GM18870 (cell line): ENCODE measurements around the gene ARSA.

Experiments
- ATAC-seq: cut with Tn5 transposase; IDR thresholded peaks from one replicate; pipeline ENCODE4 v1.9.1; 2021; ENCODE audit warnings: moderate library complexity; ENCODE audit not compliant: unreplicated experiment

ARSA gene

DNA sequence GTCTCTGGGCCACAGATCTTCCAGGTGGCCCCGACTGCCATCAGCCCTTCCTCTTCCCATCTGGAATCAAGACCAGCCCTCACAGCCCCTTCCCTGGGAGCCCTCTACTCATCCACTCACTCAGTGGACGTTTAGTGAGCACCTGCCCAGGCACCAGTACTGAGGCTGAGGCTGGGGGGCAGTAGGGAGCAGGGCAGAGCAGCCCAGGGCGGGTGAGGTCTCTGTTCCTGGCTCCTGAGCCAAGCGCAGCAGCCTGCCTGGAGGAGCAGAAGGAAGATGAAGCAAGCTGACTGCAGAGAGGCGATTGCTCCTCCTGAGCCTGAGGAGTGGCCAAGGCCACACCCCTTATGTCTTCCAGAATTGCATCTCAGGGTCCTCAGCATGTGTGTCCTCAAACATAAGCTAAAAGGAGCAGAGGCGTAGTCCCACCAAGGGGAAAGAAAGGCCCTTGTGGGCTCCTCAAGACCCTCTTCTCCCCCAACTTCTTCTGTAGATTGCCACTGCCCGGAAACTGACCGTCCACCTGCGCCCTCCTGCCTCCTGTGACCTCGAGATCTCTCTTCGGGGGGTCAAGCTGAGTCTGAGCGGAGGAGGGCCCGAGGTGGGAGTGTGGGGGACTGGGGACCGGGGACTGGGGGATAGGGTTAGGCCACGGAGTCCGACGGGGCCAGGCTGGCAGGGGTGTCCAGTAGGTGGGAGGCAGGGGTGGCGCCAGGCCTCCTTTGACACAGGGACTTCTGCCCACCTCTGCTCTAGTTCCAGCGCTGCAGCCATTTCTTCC lies 21.6 kb downstream of the ARSA start:
- ATAC-seq = no peak

DNA sequence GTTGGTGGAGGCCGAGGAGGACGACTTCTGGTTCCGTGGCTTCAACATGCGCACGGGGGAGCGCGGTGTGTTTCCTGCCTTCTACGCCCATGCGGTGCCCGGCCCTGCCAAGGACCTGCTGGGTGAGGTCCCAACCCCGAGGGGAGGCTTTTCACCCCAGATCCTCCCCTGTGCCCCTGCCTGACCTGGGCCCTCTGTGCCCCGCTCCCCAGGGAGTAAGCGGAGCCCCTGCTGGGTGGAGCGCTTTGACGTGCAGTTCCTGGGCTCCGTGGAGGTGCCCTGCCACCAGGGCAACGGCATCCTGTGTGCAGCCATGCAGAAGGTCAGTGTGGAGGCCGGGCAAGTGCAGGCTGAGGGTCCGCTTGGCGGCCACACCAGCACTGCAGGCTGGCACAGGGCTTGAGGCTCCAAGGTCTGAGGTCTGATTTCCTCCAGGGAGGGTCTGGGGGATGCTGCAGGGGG lies 22.3 kb downstream of the ARSA start:
- no peak for ATAC-seq

- ATAC-seq = no peak
Measured at GRCh38 chr22:50605002-50605612, 22.8 kb downstream of the ARSA start.

GRCh38 chr22:50604256-50605001 lies 23.5 kb downstream of the ARSA start:
- ATAC-seq = no peak

GRCh38 chr22:50603511-50604255 lies 24.3 kb downstream of the ARSA start:
- no peak for ATAC-seq

GRCh38 chr22:50602338-50602700 lies 25.6 kb downstream of the ARSA start:
- no peak for ATAC-seq

DNA sequence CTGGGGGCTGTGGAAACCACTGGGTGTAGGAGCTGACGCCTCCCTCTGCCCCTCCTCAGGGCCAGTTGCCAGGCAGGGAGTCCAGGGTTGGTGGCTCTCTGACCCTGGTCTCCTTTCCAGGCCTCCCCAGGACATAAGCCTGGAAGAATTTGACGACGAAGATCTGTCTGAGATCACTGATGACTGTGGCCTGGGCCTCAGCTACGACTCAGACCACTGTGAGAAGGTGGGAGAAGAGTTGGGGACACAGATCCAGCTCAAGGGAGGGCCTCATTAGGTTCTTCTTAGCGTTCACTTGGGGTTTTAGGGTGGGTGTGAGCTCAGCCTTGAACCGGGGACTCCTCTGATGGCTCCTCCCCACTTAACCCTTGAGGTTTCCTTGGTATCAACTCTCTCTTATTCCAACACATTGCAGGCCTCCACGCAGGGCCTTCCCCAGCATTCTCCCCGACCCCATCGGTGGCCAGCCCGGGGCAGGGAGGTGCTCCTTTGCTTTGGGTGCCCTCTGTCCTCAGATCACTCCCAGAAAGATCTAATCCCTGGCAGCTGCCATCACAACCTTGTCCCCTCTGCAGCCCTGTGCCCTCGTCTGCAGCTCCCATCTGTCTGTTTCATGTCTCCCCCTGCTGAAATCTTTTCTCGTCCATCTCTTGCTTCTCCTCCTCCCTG lies 26.1 kb downstream of the ARSA start:
- ATAC-seq = no peak

GRCh38 chr22:50600967-50601668 lies 26.8 kb downstream of the ARSA start:
- no peak for ATAC-seq

DNA sequence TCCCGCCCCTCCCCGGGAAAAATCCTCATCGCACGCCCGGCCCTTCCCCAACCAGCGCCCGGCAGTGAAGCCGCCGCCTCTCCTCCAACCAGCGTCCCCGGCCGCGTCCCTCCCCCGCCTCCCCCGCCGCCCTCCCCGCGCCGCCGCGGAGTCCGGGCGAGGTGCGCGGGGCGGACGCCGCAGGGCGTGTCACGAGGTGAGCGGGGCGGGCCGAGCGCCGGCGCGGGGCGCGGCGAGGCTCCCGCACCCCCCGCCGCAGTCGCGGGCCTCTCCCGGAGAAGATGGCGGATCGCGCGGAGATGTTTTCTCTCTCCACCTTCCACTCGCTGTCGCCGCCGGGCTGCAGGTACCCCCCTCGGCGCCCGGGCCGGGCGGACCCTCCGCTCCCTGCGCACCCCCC lies 27.4 kb downstream of the ARSA start, which contains the start of gene MAPK8IP2:
Gene MAPK8IP2, plus strand, starts transcription at position 256 of the 400 bp plus-strand sequence. Its CDS starts 26 bp downstream, at position 282.
- no peak for ATAC-seq

DNA sequence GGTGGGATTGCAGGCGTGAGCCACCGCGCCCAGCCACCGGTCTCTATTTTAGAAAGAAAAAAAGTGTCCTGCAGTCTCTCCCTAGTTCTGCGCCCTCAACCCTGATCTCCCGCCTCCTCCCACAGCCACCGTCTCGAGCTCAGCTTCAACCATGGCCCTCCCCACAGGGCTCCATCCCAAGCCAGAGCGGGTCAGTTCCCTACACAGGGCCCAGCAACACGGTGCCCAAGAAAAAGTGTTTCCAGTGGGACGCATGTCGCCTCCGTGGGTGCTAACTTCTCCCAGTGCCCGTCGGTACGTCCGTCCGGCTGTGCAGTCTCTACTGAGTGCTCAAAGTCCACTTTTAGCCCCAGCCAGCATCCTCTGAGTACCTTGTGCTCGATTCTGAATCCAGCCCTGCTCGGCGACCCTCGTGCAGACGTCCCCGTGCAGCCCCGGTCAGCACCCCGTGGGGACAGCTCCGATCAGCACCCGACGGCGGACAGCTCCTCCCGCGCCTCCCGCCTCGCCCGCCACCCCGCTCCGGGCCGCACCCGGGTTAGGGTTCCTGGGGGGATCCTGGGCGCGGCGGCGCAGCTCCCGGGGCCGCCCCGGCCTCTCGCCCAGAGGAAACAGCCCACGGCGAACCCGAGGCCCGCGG lies 28.0 kb downstream of the ARSA start:
- ATAC-seq = no peak

DNA sequence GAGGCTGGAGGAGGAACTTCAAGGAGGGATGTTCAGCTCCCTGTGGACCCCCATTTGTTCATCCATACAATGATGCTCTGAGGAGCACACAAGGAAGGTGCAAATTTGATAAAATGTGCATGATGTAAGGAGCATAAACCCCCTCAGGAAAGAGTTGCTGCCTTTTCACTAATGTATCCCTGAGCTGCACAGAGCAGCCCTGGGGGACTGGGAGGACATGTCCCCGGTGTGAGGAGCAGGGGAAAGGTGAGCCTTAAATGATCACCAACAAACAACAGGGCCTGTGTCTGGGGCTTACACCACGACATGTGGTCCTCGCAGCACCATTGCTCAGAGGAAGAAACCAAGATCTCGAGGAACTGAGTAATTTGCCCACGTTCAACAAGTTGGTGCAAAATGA lies 30.9 kb downstream of the ARSA start:
- ATAC-seq = no peak

- ATAC-seq = no peak
Measured at GRCh38 chr22:50595189-50595588, 32.8 kb downstream of the ARSA start.

GRCh38 chr22:50587407-50587806 lies 40.5 kb downstream of the ARSA start:
- no peak for ATAC-seq

DNA sequence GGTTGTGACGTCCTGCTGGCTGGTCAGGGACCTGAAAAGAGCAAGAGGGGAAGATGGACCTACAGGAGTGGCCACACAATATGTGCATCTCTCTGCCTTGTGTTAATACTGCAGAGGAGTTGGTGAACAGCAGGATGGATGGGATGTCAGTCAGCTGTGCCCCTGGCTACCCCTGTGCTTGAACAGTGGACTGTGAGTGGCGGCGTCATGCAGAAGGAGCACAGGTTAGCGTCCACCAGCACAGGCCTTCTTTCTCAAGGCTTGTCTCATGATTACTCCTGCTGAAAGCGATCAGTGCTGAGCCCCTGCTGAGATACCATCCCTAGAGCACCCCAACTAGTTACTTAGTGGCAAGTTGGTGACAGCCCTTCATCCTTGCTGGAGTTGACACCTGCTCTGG lies 41.5 kb downstream of the ARSA start:
- ATAC-seq = no peak

GRCh38 chr22:50585781-50586180 lies 42.2 kb downstream of the ARSA start:
- no peak for ATAC-seq

GRCh38 chr22:50585238-50585637 lies 42.7 kb downstream of the ARSA start:
- no peak for ATAC-seq

GRCh38 chr22:50584106-50585096 lies 43.6 kb downstream of the ARSA start:
- no peak for ATAC-seq

DNA sequence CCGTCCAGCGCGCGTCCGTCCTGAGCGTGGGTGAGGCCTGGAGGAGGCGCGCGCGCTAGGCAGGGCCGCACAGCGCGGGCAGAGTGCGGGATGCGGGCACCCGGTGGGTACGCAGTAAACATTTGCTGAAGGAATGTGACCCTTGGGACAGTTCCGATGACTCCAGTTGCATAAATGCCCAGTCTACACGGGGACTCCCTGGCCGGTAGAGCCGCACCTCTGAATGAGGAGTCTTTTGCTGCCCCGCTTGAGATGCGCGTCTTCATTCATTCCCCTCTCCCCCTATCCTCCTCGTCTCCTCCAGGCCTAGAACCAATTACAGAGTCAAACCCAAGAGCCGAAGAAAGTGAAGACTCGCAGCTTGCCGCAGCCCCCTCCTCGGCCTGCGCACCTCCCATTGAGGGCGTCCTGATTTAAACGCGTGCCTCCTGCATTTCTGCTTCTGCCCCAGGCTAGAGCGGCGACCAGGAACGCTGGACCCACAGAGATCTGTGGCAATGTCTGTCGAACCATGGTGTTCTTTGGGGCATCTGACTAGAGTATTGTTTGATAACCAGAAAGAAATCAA lies 44.6 kb downstream of the ARSA start:
- peak; percentile 30 for ATAC-seq
